PC-3 (cell line): ENCODE measurements around the gene CCDC80. TPM values are rescaled to one million over a fixed set of nuclear protein-coding genes. Genes with fewer than 3 reads are reported as not detected.
A peak's percentile ranks its signal among the peaks of the same experiment; 100 is the strongest.

Experiments used
- ATAC-seq: fragments of 200-7000 bp; cut with Tn5 transposase; 2 replicates; pipeline ENCODE4 v1.9.1; 2020; ENCODE audit warnings: mild to moderate bottlenecking, moderate library complexity
- BruUV-seq: library from RNA; stranded (reverse); fragments of 400-500 nt; replicated peaks from 2 replicates; lab custom pipeline; 2021; lab: Mats Ljungman, UMichigan
- CTCF ChIA-PET: fragments of 300-600 bp; sonication (Branson Sonifier 250); formaldehyde crosslinking; loops from one replicate; lab custom pipeline; 2022; ENCODE audit warnings: antibody characterized with exemption; lab: Charles Lee
- POLR2A ChIA-PET: fragments of 300-600 bp; sonication (Branson Sonifier 250); formaldehyde crosslinking; loops from one replicate; lab custom pipeline; 2022; ENCODE audit warnings: antibody characterized with exemption; ENCODE audit not compliant: unreplicated experiment; lab: Charles Lee
- DNase-seq: peaks from one replicate; pipeline ENCODE4 v3.0.0-alpha.2; 2015
- H2AFZ ChIP-seq: fragments of 300-600 bp; sonication (generic); 2 replicates; pipeline ENCODE4 v1.6.0; 2016; ENCODE audit warnings: antibody characterized with exemption, low read length
- H3F3A ChIP-seq: fragments of 300-600 bp; sonication (generic); one replicate; pipeline ENCODE4 v1.6.0; 2017; ENCODE audit warnings: antibody characterized with exemption, low read length, control low read depth, mild to moderate bottlenecking; ENCODE audit not compliant: unreplicated experiment
- H3K27ac ChIP-seq: fragments of 300-600 bp; sonication (generic); 2 replicates; pipeline ENCODE4 v1.5.1; 2016; ENCODE audit warnings: mild to moderate bottlenecking, low read length
- H3K27me3 ChIP-seq: fragments of 300-600 bp; sonication (generic); 2 replicates; pipeline ENCODE4 v1.6.1; 2016; ENCODE audit warnings: low read length, mixed read lengths
- H3K36me3 ChIP-seq: fragments of 300-600 bp; sonication (generic); 2 replicates; pipeline ENCODE4 v1.6.1; 2016; ENCODE audit warnings: low read depth, mixed run types, low read length, mixed read lengths
- H3K4me1 ChIP-seq: fragments of 300-600 bp; sonication (generic); 2 replicates; pipeline ENCODE4 v1.5.1; 2016; ENCODE audit warnings: low read length; ENCODE audit not compliant: insufficient read depth
- H3K4me2 ChIP-seq: fragments of 300-600 bp; sonication (generic); 2 replicates; pipeline ENCODE4 v1.6.0; 2016; ENCODE audit warnings: low read length
- H3K4me3 ChIP-seq: fragments of 300-600 bp; sonication (generic); 2 replicates; pipeline ENCODE4 v1.5.1; 2016; ENCODE audit warnings: mild to moderate bottlenecking, low read length, mixed read lengths
- H3K79me2 ChIP-seq: fragments of 300-600 bp; sonication (generic); 2 replicates; pipeline ENCODE4 v1.6.1; 2017; ENCODE audit warnings: low read length, mixed read lengths
- H3K9ac ChIP-seq: fragments of 300-600 bp; sonication (generic); 2 replicates; pipeline ENCODE4 v1.6.0; 2016; ENCODE audit warnings: mild to moderate bottlenecking, low read length
- H3K9me2 ChIP-seq: fragments of 300-600 bp; sonication (generic); replicated peaks from 2 replicates; pipeline ENCODE4 v1.6.1; 2016; ENCODE audit warnings: mixed run types, low read length, mixed read lengths
- H3K9me3 ChIP-seq: fragments of 300-600 bp; sonication (generic); 2 replicates; pipeline ENCODE4 v1.6.1; 2016; ENCODE audit warnings: low read length, mixed read lengths
- H4K20me1 ChIP-seq: fragments of 300-600 bp; sonication (generic); 2 replicates; pipeline ENCODE4 v1.6.1; 2016; ENCODE audit warnings: low read length, mixed read lengths
- EZH2 ChIP-seq: fragments of 300-600 bp; sonication (generic); IDR thresholded peaks from one replicate; pipeline ENCODE4 v1.6.1; 2017; ENCODE audit warnings: antibody characterized with exemption, mild to moderate bottlenecking, low read length; ENCODE audit not compliant: unreplicated experiment
- EZH2phosphoT487 ChIP-seq: fragments of 300-600 bp; sonication (generic); IDR thresholded peaks from 2 replicates; pipeline ENCODE4 v1.6.1; 2018; ENCODE audit warnings: mild to moderate bottlenecking, antibody characterized with exemption, low read length, borderline replicate concordance
- intact Hi-C: fragments of 100-400 bp; cut with micrococcal nuclease; formaldehyde crosslinking; loops from 2 replicates; pipeline ENCODE4 v1.9.0; 2023
- total RNA-seq: library from RNA; depleted of rRNA; stranded (reverse); fragments of >200 nt; gene quantifications from 2 replicates; pipeline ENCODE4 v1.2.3, GENCODE V29; 2014
- TF ChIP-seq, protein P1 (sequence below): fragments of 300-600 bp; sonication (generic); conservative IDR thresholded peaks from 2 replicates; pipeline ENCODE4 v1.5.1; 2017; ENCODE audit warnings: antibody characterized with exemption, low read depth, mild to moderate bottlenecking, low read length

The CCDC80 gene
- total RNA-seq, 1 experiment from 2014 or later = 17.0 TPM

DNA sequence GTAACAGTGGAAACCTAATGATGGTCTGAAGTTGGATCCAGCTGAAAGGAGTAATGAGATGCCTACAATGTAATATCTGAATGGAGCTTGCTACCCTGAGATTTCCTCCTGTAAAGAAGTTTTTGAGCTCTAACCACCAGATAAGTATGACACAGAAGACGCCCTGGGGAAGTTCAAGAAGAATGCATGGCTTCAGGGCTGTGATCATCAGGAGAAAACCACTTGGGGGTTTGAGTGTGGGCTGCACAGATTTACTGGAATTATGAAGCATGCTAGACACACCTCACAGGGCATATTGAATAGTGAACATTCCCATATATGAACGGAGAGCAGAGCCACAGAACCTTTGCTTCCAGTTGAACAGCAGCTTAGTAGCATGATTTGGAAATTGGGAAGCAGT lies 10.6 kb upstream of the CCDC80 start:
- Histone ChIP-seq H3F3A (peaks cover 10% of the 10 kb centered on the region), H3K9ac (no peak overlapping the region), H3K27me3 (no peaks in the 10 kb centered on the region), H4K20me1 (no peaks in the 10 kb centered on the region), H3K4me2 (no peak overlapping the region), H2AFZ (0 out of 2 replicates have a peak overlapping the region, but pooled peaks have one; percentile 11), H3K4me1 (peaks cover 73% of the 10 kb centered on the region), H3K27ac (no peak overlapping the region), H3K9me3 (no peaks in the 10 kb centered on the region), H3K9me2 (no peaks in the 10 kb centered on the region), H3K79me2 (no peaks in the 10 kb centered on the region), H3K4me3 (no peak overlapping the region), H3K36me3 (no peaks in the 10 kb centered on the region)
- BruUV-seq = no TSS peak
- ATAC-seq = no peak
- POLR2A ChIA-PET = no interaction called here
- no peak for TF ChIP-seq EZH2phosphoT487
- TF ChIP-seq, protein P1, sequence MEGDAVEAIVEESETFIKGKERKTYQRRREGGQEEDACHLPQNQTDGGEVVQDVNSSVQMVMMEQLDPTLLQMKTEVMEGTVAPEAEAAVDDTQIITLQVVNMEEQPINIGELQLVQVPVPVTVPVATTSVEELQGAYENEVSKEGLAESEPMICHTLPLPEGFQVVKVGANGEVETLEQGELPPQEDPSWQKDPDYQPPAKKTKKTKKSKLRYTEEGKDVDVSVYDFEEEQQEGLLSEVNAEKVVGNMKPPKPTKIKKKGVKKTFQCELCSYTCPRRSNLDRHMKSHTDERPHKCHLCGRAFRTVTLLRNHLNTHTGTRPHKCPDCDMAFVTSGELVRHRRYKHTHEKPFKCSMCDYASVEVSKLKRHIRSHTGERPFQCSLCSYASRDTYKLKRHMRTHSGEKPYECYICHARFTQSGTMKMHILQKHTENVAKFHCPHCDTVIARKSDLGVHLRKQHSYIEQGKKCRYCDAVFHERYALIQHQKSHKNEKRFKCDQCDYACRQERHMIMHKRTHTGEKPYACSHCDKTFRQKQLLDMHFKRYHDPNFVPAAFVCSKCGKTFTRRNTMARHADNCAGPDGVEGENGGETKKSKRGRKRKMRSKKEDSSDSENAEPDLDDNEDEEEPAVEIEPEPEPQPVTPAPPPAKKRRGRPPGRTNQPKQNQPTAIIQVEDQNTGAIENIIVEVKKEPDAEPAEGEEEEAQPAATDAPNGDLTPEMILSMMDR = no peak
- TF ChIP-seq EZH2 = no peak
- CTCF ChIA-PET = no interaction called here
- intact Hi-C loops = no loop called here
- peak; percentile 42 for DNase-seq

DNA sequence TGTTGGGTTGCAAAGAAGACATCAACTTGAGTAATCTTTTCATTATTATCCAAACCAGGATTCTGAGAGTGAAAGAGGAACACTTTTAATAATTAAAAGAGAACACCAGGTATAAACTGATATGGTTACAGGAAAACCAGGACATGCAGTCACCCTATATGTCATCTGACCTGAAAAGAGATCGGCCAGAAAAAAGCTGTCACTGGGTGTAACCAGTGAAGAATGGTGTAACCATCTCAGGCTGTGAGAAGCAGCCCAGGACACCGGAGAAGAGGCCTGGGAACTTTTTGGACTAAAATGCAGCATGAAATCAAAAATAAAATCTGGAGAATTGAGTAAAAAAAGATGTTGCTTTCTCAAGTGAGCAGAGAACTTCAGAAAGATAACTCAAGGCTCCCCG lies 10.1 kb upstream of the CCDC80 start:
- POLR2A ChIA-PET = no interaction called here
- Histone ChIP-seq H3K9ac (no peak overlapping the region), H3K79me2 (no peaks in the 10 kb centered on the region), H3K4me2 (no peak overlapping the region), H3K36me3 (no peaks in the 10 kb centered on the region), H3K4me3 (no peak overlapping the region), H4K20me1 (no peaks in the 10 kb centered on the region), H3K4me1 (peaks cover 76% of the 10 kb centered on the region), H2AFZ (0 out of 2 replicates have a peak overlapping the region, but pooled peaks have one; percentile 11), H3K9me2 (no peaks in the 10 kb centered on the region), H3F3A (peaks cover 10% of the 10 kb centered on the region), H3K9me3 (no peaks in the 10 kb centered on the region), H3K27ac (no peak overlapping the region), H3K27me3 (no peaks in the 10 kb centered on the region)
- CTCF ChIA-PET = no interaction called here
- DNase-seq = peak; percentile 1
- intact Hi-C loops = no loop called here
- TF ChIP-seq, protein P1 = no peak
- no peak for TF ChIP-seq EZH2phosphoT487
- no peak for TF ChIP-seq EZH2
- ATAC-seq = no peak
- no TSS peak for BruUV-seq

DNA sequence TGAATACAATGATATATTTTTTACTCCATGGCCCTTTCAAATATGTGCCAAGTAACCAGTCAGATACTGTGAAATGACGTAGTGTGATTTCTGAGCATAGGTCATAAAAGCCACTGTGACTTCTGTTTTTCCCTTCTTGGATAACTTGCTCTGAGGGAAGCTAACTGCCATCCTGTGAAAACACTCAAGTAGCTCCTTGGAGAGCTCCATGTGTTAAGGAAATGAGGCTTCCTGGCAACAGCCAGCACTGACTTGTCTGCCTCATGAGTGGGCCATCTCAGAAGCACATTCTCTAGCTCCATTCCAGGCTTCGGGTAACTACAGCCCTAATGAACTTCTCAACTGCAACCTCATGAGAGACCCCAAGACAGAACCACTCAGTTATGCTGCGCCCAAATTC lies 9.5 kb upstream of the CCDC80 start:
- Histone ChIP-seq H3K9ac (no peak overlapping the region), H3K4me2 (no peak overlapping the region), H3K4me3 (no peak overlapping the region), H3K4me1 (peaks cover 75% of the 10 kb centered on the region), H3K36me3 (no peaks in the 10 kb centered on the region), H3F3A (peaks cover 10% of the 10 kb centered on the region), H4K20me1 (no peaks in the 10 kb centered on the region), H3K79me2 (no peaks in the 10 kb centered on the region), H3K27me3 (no peaks in the 10 kb centered on the region), H3K9me2 (no peaks in the 10 kb centered on the region), H3K27ac (no peak overlapping the region), H2AFZ (no peak overlapping the region), H3K9me3 (no peaks in the 10 kb centered on the region)
- ATAC-seq (no peak), DNase-seq (no peak)
- POLR2A ChIA-PET = no interaction called here
- intact Hi-C loops = no loop called here
- no peak for TF ChIP-seq EZH2
- no peak for TF ChIP-seq EZH2phosphoT487
- TF ChIP-seq, protein P1 = no peak
- CTCF ChIA-PET = no interaction called here
- BruUV-seq = no TSS peak
